ENCODE results near the gene CASZ1.

Gene CASZ1

GRCh38 chr1:10647414-10648170, 148.9 kb downstream of the CASZ1 start:
- no peak for DNase-seq

- DNase-seq, result peak; percentile 10
Observed at GRCh38 chr1:10646347-10646861, 150.0 kb downstream of the CASZ1 start.

GRCh38 chr1:10644307-10645128, 151.9 kb downstream of the CASZ1 start:
- no peak for DNase-seq

- DNase-seq, result no peak
Observed at GRCh38 chr1:10643607-10644306, 152.7 kb downstream of the CASZ1 start.

GRCh38 chr1:10642403-10643080, 153.9 kb downstream of the CASZ1 start:
- DNase-seq, result no peak

- DNase-seq, result no peak
Observed at GRCh38 chr1:10641976-10642375, 154.5 kb downstream of the CASZ1 start.

- DNase-seq, result no peak
Observed at GRCh38 chr1:10640843-10641553, 155.4 kb downstream of the CASZ1 start.

- DNase-seq, result no peak
Observed at GRCh38 chr1:10639775-10640578, 156.5 kb downstream of the CASZ1 start.

- DNase-seq, result no peak
Observed at GRCh38 chr1:10639011-10639774, 157.3 kb downstream of the CASZ1 start.

- no peak for DNase-seq
Observed at GRCh38 chr1:10638559-10639005, 157.9 kb downstream of the CASZ1 start.

- DNase-seq, result no peak
Observed at GRCh38 chr1:10637834-10638558, 158.4 kb downstream of the CASZ1 start.

- DNase-seq, result no peak
Observed at GRCh38 chr1:10637400-10637799, 159.0 kb downstream of the CASZ1 start.

GRCh38 chr1:10635992-10636391, 160.5 kb downstream of the CASZ1 start:
- no peak for DNase-seq

GRCh38 chr1:10635085-10635896, 161.2 kb downstream of the CASZ1 start:
- no peak for DNase-seq

GRCh38 chr1:10634428-10635084, 161.9 kb downstream of the CASZ1 start:
- DNase-seq, result no peak

GRCh38 chr1:10634075-10634427, 162.4 kb downstream of the CASZ1 start:
- no peak for DNase-seq

GRCh38 chr1:10633416-10633815, 163.0 kb downstream of the CASZ1 start:
- no peak for DNase-seq

GRCh38 chr1:10632691-10633090, 163.8 kb downstream of the CASZ1 start:
- no peak for DNase-seq

Data from activated CD4-positive, alpha-beta T cell treated with anti-CD3 and anti-CD28 coated beads, Interleukin-2, Interleukin-6, amounts not matched to agents 100 ng/mL and 50 ng/mL, durations not matched to agents 16 hours and 8 hours (primary cell).